ENCODE measurements around the gene AQP1.

The AQP1 gene

DNA sequence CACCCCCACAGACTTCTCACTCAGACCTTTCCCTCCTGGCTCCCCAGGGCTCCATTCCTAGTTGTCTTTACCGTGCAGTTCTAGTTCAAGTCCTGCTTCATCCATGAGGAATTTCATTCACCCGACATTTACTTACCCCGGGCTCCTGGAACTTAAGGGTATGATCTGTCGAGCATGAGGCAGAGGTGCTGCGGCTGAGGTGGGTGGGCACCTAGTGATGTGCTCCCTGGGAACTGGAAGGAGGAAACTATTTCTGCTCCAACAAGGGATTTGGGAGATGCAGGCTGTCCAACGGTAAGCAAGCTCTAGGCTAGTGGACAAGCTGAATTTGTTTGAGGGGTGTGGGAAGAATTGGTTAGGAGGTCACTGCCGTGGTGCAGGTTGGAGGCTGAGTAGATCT lies 30.2 kb upstream of the AQP1 start:
- TF ChIP-seq, protein P1, sequence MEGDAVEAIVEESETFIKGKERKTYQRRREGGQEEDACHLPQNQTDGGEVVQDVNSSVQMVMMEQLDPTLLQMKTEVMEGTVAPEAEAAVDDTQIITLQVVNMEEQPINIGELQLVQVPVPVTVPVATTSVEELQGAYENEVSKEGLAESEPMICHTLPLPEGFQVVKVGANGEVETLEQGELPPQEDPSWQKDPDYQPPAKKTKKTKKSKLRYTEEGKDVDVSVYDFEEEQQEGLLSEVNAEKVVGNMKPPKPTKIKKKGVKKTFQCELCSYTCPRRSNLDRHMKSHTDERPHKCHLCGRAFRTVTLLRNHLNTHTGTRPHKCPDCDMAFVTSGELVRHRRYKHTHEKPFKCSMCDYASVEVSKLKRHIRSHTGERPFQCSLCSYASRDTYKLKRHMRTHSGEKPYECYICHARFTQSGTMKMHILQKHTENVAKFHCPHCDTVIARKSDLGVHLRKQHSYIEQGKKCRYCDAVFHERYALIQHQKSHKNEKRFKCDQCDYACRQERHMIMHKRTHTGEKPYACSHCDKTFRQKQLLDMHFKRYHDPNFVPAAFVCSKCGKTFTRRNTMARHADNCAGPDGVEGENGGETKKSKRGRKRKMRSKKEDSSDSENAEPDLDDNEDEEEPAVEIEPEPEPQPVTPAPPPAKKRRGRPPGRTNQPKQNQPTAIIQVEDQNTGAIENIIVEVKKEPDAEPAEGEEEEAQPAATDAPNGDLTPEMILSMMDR (IDR thresholded peaks at IDR 0.05; ENCODE audit: control insufficient read depth, extremely low read depth, insufficient read depth), result no peak
- no peak for DNase-seq (ENCODE audit: low read depth)
- no peak overlapping the region for H3K4me3 ChIP-seq (ENCODE audit: low read depth, low read length)

DNA sequence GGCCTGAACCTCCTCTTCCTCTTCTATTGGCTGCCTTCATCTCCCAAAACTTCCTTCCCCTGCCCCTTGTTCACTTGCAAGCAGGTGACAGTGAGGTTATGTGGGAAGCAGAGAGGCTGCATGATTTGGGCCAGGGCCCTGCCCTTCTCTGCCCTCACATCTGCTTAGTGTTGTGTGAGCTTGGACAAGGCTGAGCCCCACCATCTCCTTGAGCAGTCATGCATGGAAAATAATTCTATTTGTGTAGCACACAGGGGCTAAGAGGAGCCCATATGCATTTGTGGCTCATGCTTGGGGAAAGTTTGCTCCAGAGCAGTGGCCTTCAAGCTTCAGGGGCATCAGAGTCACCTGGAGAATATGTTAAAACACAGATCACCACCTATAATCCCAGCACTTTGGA lies 26.8 kb upstream of the AQP1 start:
- H3K4me3 ChIP-seq (ENCODE audit: low read depth, low read length), result no peak overlapping the region
- TF ChIP-seq, protein P1 (IDR thresholded peaks at IDR 0.05; ENCODE audit: control insufficient read depth, extremely low read depth, insufficient read depth), result no peak
- DNase-seq (ENCODE audit: low read depth), result no peak

DNA sequence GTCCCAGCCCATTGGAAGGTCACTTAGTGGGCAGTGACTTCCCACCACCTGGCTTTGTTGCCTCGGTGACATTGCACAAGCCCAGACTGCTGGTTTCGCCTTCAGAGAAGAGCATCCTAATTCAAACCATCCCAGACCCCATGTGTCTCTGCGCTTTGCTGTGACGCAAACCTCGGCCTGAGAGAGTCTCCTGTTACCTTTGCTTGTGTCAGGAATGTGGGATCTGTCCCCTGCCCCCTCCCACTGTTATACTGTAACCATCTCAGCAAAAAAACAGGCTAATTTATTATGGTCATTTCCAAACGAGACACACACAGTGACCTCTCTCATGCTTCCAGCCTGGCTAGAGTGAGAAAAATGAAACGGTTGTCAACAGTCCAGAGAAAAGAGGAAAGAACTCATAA lies 25.0 kb upstream of the AQP1 start:
- no peak overlapping the region for H3K4me3 ChIP-seq (ENCODE audit: low read depth, low read length)
- no peak for DNase-seq (ENCODE audit: low read depth)
- TF ChIP-seq, protein P1 (IDR thresholded peaks at IDR 0.05; ENCODE audit: control insufficient read depth, extremely low read depth, insufficient read depth), result no peak

DNA sequence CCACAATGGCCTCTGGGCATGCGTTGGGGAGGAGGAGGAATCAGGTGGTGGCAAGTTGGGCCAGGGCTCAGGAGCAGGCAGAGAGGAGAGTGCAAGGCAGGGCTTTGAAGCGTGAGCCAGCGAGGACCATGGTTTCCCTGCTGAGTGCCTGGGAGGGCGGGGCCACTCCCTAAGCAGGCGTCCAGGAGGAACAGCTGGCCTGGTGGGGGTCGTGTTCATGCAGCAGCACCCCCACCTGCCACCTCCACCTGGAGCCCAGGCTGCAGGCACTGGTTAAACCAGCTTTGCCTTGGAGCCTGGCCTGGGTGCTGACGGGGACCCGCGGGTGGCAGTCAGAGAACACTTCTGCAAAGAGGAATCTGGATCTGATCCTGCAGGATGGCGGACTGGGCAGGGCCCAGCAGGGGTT lies 24.2 kb upstream of the AQP1 start:
- TF ChIP-seq, protein P1 (IDR thresholded peaks at IDR 0.05; ENCODE audit: control insufficient read depth, extremely low read depth, insufficient read depth), result no peak
- no peak for DNase-seq (ENCODE audit: low read depth)
- H3K4me3 ChIP-seq (ENCODE audit: low read depth, low read length), result no peak overlapping the region

DNA sequence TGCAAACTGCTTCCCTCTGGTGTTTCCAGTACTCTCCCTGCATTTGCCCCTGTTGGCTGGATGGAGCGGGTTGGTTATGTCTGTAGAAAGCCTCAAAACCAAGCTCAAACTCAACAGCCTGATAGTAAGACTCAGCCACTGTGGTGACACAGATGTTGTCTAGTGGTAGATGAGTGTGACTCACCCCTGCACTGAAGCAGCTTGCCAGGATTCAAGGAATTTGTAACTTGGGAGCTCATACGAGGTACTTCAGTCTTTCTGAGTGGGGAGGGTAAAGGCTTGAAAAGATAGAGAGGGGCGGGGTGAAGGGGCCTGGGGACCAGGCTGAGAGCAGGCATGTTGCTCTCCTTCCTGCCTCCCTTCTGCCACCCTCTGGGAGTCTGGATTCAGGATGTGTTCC lies 22.9 kb upstream of the AQP1 start:
- H3K4me3 ChIP-seq (ENCODE audit: low read depth, low read length), result no peak overlapping the region
- TF ChIP-seq, protein P1 (IDR thresholded peaks at IDR 0.05; ENCODE audit: control insufficient read depth, extremely low read depth, insufficient read depth), result peak; percentile 22
- DNase-seq (ENCODE audit: low read depth), result no peak

DNA sequence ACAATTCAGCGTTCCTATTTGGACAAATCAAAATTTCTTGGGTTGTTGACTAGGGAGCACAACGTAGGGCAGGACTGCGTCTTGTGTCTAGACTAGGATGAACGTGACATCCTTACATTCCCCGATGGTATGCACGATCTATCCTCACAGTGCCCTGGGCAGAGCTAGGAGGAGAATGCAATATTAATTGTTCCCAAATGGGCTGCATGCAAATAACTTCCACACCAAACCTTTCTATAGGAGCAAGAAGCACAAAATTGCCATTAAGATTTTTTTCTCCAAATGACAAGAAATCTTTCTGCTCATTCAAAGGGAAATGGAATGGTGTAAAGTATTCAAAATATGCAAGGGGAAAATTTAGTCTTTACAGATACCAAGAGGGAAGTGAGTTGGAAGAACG lies 21.4 kb upstream of the AQP1 start:
- no peak for DNase-seq (ENCODE audit: low read depth)
- TF ChIP-seq, protein P1 (IDR thresholded peaks at IDR 0.05; ENCODE audit: control insufficient read depth, extremely low read depth, insufficient read depth), result no peak
- H3K4me3 ChIP-seq (ENCODE audit: low read depth, low read length), result no peak overlapping the region

DNA sequence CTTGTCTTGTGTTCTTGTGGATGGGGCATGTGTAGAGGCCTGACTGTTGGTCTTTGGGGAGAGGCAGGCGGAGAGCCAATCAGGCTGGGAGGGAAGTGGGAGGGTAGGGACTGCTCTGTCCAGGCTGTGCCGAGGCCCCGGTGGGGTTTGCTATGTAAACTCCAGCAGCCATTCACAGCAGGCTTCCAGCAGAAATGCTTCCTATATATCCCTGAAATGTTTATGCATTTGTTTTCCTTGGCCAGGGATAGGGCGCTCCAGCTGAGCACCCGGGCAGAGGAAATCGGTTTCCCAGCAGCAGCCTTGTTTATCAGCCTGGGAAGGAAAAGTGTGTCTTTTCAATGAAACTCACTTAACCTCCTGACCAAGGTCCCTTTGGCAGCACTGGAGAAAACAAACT lies 18.3 kb upstream of the AQP1 start:
- no peak for DNase-seq (ENCODE audit: low read depth)

More for the DNA sequence above, 18.3 kb upstream of the AQP1 start:
- no peak overlapping the region for H3K4me3 ChIP-seq (ENCODE audit: low read depth, low read length)
- TF ChIP-seq, protein P1 (IDR thresholded peaks at IDR 0.05; ENCODE audit: control insufficient read depth, extremely low read depth, insufficient read depth), result no peak

All from LNCaP clone FGC (cell line).